Colon (tissue), 2 donors: ENCODE measurements around the gene SLC7A9.
"Not testable (repeated sequence)": the region's sequence is repeated elsewhere in the genome, so short reads cannot be mapped to it uniquely, and the experiment has no call there.

Experiments used
- FAIRE-seq: peaks from 2 replicates; lab custom pipeline; 2012; peaks lifted over from hg19 to GRCh38; lab: Jason Lieb, UNC
- donor health status: control.
- donor health status: control.

The SLC7A9 gene

DNA sequence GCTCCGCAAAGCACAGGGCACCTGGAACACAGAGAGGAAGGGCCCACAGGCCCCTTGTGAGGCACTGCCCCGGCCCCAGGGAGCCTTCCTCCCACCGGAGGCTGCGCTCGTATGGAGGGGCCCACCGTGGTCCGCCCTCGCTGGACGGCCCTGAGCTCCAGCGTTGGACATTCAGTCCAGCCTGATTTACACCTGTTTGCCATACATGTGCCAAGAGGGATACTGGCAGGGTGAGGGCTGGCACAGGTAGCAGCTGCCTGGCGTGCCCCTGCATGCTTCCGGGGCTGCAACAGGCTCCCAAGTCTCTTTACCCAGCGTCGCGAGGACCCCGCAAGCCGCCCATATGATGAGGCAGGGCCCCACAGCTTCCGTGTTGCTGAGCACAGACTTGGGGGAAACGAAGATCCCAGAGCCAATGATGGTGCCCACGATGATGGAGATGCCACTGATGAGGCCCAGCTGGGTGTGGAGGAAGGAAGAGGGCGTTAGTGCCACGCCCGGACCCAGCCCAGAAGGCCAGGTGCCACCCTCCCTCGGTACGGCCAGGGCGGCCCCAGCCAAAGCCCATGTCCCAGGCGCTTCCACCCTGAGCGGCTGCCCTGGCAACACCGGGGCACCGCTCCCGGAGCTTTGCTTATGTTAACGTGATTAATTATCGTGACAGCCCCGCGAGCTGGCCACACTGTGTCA is 5.1 kb downstream of the SLC7A9 start:
- FAIRE-seq, result no peak

DNA sequence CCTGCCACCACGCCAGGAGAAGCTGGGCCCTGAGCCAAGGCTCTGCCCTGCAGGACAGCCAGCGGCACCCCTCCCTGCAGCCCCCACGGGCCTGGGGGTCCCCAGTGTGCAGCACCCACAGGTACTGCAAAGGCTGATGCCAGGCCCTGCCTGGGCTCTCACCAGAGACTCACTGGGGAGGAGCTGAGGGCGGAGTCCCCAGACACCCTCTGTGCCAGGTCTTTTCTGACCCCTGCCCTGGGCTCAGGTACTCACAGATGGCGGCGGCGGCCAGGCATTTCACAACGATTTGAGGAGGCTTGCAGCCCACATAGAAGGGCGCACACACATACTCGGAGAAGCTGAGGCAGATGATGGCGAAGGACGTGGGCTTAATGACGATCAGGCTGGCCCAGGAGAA is 5.7 kb downstream of the SLC7A9 start:
- FAIRE-seq, result no peak

DNA sequence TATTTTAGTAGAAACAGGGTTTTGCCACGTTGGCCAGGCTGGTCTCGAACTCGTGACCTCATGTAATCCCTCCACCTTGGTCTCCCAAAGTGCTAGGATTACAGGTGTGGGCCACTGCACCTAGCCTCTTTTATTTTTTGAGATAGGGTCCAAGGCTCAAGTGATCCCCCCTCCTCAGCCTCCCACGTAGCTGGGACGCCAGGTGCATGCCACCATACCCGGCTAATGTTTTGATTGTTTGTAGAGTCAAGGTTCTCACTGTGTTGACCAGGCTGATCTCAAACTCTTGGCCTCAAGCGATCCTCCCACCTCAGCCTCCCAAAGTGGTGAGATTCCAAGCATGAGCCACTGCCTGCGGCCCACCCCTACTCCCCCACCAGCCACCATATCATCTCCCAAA is 6.3 kb downstream of the SLC7A9 start:
- FAIRE-seq, result no peak

DNA sequence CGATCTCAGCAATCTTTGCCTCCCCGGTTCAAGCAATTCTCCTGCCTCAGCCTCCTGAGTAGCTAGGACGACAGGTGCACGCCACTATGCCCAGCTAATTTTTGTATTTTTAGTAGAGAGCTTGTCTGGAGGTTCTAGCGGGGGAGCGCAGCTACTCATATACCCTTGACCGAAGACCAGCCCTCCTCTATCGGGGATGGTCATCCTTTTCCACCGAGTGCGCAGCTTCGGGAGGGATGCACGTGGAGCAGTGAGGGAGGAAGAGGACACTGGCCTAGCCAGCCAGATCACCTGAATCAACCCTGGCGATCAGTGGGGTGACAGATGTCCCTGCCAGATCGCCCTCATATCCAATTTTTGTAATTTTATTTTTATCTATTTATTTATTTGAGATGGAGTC is 6.8 kb downstream of the SLC7A9 start:
- no peak for FAIRE-seq

DNA sequence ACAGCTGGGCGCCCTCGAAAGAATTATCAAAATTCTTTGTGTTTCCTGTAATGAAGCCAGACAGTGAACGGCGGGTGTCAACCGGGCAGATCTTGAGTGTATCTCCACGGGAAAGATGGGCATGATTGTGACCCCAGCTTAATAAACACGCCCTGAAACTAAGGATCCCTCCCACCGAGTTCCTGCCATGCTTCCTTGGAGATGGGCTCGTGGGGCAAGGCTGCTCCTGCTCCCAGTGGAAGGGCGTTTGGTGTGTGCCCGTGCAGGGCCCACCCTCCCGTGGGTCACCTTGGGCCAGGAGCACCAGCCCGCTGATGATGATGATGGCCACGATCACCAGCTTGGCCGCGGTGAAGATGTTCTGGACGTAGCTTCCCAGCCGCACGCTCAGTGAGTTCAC is 7.4 kb downstream of the SLC7A9 start:
- no peak for FAIRE-seq

DNA sequence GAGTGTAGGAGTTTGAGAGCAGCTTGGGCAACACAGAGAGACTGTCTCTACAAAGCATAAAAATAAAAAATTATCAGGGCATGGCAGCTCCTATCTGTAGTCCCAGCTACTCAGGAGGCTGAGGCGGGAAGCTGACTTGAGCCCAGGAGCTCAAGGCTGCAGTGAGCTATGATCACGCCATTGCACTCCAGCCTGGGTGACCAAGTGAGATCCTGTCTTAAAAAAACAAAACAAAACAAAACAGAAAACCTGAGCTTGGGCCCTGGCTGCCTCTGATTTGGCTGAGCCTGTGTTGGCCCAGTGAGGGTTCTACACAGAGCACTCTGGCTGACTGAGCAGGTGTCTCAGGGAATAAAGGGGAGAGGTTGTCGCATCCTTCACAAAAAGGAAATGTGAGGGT is 8.0 kb downstream of the SLC7A9 start:
- FAIRE-seq, result no peak

DNA sequence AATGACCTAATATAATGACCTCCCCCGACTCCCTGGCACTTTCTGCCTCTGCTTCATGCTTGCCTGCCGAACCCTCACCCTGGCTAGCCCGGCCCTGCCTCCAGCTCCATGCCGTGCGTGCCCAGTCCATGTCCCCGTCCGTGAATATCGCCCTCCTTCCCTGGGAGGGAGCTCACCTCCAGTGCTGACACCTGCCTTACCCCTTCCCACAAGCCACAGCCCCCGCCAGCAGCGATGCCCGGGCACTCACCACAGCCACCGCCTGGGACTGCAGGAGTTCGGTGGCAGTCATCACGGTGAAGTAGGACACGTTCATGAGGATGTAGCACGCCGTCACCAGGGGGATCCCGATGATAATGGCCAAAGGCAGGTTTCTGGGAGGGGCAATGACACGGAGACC is 10.0 kb downstream of the SLC7A9 start:
- FAIRE-seq, result no peak

DNA sequence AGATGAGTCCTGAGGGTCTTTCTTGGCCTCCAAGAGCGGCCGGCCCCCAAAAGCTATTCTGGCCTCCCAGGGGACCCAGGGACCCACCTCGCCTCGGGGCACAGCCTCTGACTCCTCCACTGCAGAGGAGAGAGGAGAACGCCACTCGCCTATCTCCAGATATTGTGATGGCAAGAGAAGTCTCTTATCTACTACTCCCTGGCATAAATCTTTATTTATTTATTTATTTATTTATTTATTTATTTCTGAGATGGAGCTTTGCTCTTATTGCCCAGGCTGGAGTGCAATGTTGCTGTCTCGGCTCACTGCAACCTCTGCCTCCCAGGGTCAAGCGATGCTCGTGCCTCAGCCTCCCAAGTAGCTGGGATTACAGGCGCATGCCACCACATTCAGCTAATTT is 11.0 kb downstream of the SLC7A9 start:
- FAIRE-seq, result no peak

DNA sequence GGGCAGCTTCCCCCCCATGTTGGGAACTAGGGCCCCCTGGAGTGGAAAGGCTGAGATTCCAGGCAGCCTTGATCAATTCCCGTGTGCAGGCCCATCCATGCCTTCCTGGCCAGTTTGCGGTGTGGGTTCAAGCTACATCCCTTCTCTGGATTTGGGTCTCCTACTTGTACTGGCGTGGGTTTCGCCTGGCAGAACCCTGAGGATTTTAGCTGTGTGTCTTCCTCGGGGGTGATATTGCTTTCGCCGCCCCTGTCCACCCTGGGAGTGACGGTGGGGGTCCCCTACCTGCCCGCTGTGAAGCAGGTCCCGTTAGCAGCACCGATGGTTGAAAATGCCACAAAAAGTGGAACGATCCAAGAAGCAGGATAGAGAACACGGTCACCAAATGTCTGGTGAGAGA is 11.4 kb downstream of the SLC7A9 start:
- FAIRE-seq, result no peak

DNA sequence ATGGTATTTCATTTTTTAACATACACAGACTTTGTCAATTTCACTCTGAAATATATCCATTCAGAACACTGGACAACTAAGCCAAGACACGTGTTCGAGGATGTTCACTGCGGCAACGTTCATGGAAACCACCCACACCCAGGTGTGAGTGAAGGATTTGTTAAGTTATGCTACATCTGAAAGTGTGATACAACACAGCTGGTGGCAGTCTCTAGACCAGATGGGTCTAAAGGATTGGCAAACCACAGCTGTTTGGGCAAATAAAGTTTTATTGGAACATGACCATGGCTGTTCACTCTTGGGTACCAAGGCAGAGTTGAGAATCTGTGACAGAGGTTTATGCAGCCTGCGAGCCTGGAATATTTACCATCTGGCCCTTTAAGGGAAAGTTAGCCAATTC is 12.0 kb downstream of the SLC7A9 start:
- FAIRE-seq, result no peak

DNA sequence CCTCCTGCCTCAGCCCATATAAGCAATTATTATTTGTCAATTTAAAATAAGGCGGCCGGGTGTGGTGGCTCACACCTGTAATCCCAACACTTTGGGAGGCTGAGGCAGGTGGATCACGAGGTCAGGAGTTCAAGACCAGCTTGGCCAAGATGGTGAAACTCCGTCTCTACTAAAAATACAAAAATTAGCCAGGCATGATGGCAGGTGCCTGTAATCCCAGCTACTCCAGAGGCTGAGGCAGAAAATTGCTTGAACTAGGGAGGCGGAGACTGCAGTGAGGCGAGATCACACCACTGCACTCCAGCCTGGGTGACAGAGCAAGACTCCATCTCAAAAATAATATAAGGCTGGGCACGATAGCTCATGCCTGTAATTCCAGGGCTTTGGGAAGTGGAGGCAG is 12.7 kb downstream of the SLC7A9 start:
- not testable (repeated sequence) for FAIRE-seq

DNA sequence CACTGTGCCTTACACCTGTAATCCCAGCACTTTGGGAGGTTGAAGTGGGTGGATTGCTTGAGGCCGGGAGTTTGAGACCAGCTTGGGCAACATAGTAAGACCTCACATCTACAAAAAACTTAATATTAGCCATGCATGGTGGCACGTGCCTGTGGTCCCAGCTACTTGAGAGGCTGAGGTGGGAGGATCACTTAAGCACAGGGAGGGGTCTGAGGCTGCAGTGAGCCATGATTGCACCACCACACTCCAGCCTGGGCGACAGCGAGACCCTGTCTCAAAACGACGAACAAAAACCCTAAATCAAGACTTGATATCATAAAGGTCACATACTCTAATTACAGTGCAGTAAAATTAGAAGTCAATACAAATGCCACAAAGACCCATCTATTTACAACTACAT is 17.4 kb downstream of the SLC7A9 start:
- FAIRE-seq, result no peak

DNA sequence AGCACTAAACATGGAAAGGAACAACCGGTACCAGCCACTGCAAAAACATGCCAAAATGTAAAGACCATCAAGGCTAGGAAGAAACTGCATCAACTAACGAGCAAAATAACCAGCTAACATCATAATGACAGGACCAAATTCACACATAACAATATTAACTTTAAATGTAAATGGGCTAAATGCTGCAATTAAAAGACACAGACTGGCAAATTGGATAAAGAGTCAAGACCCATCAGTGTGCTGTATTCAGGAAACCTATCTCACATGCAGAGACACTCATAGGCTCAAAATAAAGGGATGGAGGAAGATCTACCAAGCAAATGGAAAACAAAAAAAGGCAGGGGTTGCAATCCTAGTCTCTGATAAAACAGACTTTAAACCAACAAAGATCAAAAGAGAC is 21.5 kb downstream of the SLC7A9 start:
- FAIRE-seq, result not testable (repeated sequence)

DNA sequence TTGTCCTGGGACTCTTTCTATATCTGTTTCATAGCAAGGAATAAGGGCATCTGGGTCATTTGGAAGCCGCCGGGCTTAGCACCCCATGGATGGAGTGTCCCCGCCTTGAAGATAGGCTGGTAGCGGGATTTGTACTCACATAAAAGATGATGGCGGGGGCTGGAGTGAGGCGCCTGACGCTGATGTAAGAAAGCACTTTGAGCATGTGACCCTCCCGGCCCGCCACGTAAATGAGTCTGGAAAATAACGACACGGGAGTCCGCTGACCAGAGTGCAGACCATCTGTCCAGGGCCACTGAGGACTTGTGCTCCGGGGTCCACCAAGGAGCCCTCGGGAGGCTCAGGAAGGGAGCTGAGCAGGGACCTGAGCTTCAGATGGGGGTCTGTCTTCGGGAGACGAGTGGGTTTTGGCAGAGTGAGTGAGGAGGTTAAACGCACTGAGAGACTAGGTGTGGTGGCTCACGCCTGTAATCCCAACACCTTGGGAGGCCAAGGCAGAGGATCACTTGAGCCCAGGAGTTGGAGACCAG is 25.8 kb downstream of the SLC7A9 start:
- FAIRE-seq, result no peak

DNA sequence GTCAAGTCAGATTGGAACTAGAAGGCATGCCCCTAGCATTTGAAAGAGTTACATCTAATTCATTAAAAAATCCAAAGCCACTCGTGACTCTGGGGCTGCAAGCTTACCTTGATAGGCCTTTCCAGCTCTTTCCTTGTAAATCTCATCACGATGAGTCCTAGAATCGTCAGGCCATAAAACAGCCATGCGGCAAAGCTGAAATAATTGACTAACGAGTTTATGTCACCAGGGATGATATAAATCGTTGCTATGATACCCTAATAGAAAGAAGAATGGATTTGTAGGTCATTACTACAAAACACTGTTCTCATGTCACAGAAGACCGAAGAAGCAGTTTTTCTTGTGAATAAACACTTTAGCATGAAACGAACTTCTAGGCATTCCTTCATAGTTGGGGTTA is 27.5 kb downstream of the SLC7A9 start:
- FAIRE-seq, result no peak

DNA sequence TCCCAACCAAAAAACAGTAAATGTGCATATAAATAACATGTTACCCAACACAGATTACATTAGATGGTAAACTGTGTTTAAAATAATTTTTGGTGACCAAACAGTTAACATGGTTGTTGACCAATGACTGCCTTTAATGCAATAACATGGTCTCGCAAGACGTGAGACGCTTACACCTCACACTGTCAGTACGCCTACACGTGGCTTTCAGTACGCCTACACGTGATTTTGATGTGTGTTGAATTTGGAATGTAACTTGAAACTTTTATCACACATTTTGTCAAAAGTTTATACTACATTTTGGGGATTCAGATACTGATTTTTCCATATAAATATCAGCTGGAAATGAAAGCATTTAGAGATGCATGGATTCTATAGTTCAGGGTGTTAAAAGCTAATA is 32.0 kb downstream of the SLC7A9 start:
- FAIRE-seq, result no peak

DNA sequence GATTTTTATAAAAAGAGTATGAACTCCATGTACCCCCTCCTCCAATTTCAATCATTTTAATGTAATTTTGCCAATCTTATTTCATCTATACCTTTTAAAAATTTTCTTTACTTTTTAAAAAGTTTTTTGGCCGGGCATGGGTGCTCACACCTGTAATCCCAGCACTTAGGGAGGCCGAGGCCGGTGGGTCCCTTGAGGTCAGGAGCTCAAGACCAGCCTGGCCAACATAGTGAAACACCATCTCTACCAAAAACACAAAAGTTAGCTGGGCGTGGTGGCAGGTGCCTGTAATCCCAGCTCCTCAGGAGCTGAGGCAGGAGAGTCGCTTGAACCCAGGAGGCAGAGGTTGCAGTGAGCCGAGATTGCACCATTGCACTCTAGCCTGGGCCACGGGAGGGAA is 36.2 kb downstream of the SLC7A9 start:
- not testable (repeated sequence) for FAIRE-seq

DNA sequence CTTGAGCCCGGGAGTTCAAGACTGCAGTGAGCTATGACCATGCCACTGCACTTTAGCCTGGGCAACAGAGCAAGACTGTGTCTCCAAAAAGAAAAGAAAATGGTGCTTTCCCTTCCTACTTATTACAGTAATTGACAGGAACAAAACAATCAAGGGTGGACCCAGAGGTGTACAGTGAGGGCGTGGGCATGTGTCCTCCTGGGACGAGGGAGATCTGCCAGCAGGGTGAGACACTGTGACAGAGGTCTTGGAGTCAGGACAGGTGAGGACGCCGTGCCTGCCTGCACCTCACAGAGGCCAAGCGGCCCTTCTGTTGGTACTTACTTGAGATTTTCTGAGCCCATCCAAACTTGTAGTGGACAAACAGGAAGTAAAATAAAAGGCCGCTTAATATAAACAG is 36.7 kb downstream of the SLC7A9 start:
- not testable (repeated sequence) for FAIRE-seq

DNA sequence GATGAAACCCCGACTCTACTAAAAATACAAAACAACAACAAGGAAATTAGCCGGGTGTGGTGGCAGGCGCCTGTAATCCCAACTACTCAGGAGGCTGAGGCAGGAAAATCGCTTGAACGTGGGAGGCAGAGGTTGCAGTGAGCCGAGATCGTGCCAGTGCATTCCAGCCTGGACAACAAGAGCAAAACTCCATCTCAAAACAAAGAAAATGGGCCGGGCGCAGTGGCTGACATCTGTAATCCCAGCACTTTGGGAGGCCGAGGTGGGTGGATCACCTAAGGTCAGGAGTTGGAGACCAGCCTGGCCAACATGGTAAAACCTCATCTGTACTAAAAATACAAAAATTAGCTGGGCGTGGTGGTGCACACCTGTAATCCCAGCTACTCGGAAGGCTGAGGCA is 37.5 kb downstream of the SLC7A9 start:
- FAIRE-seq, result not testable (repeated sequence)

DNA sequence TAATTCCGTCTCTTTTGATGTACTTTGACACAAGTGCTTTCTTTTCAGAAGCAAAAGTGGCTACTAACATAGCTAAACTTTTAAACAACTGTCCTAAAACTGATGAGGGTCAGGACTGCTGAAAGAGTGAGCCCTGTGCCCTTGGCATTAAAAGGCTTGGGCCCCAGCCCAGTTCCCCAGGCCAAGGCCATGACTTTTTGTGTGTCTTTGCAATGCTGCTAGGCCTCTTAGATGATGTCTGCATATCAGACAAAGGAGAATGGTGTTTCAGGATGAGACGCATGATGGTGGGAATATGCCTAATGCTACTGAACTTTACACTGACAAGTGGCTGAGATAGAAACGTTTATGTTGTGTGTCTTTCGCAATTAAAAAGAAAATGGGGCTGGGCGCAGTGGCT is 38.0 kb downstream of the SLC7A9 start:
- FAIRE-seq, result no peak

DNA sequence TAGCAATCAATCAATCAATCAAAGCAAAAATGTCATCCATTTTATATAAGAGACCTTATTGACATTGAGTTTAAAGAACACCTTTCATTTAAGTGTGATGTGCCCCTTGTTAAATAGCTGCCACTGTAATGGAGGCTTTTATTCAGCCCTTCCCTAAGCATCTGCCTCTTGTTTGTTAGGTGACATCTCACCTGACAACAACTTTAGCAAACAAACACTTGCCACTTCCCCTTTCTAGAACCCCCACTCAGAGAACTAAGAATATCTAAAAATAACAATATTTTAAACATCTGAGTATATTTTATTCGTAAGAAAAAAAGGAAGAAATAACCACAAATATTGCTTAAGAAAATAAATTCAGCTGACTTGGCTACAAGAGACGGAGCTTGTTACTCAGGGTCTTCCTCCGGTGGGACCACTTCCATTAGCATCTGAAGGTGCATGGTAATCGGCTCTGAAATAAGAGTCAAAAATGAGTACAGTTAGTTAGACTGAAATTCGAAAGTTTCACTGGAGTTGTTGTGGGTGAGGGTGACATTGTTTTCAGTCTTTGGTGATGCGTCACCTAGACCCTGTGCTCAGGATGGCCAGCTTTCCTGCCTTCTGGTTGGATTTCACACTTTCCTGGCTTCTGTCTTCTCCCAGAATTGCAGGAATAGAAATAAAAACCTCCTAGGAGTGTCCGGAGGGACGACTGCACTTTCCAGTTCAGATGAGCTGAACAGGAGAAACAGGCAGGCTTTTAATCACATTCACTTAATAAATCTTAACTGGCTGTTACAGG is 39.1 kb downstream of the SLC7A9 start:
- no peak for FAIRE-seq

DNA sequence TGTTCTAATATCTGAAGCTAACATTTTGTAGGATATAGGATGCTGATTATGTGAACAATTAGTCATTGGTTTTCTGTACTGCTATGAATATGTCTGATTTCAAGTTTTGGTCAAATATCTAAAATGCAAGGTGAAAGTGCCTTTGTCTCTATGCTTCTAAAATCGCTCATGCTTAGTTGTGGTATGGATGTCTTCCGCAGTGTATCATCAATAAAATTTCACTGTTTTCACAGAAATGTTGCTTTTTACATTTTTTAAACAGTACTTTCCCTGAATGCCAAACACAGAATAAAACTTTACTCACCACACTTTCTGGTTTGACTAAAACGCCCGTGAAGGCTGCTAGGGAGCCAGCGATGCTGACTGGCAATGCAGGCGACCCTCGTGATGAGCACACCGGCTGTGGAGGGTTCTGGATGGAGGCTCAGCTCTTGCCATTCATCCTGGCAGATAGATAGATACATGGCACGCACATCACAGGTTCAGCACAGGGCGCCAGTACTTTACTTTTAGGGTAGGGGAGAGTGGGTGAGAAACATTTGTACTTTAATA is 40.1 kb downstream of the SLC7A9 start:
- FAIRE-seq, result no peak

DNA sequence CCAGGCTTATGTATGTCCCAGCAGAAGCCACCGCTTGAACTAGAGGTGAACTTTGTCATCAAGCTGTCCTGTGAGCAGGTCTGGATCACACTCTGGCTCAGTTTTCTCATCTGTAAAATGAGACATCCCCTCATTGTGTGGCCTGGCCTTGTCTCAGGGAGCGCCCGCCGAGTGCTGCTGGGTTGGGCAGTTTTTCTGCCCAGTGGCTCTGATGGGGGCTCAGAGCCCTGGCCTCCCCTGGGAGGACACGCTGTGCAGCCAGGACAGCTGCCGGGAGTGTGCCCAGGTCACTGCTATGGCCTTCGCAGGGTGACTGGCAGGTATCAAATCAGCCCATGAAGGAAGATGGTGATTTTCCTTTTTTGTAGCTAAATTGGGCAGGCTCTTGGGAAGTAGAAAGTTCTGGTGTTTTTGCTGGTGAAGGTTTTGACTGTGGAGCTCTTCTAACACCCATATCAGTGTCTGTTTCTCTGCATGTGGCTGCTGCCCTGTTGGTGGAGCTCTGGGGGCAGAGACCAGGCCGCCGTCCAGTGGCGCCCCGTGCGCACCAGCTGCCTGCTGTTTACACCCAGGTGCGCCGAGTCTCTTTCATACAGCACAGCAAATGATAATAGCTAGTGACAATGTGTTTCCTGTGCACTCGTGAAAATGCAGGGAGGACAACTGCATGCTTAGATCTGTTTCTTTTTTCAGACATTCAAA is 40.8 kb downstream of the SLC7A9 start:
- no peak for FAIRE-seq
